GM12875 (cell line): ENCODE measurements around the gene HLA-A.

ENCODE experiments used
- H3K4me3 ChIP-seq: one replicate; pipeline ENCODE4 v1.5.1; 2011; ENCODE audit warnings: low read depth, low read length, control low read depth
- CTCF ChIP-seq: IDR thresholded peaks from 2 replicates; pipeline ENCODE4 v1.5.1; 2011; ENCODE audit warnings: low read depth, mild to moderate bottlenecking, control low read depth, inconsistent platforms, low read length, moderate library complexity, borderline replicate concordance; ENCODE audit not compliant: insufficient read depth

HLA-A gene

GRCh38 chr6:29909985-29910384, 32.3 kb upstream of the HLA-A start:
- no peak for TF ChIP-seq CTCF
- H3K4me3 ChIP-seq: no peak overlapping the region

- no peak for TF ChIP-seq CTCF
- no peak overlapping the region for H3K4me3 ChIP-seq
These were observed 29.5 kb upstream of the HLA-A start for GRCh38 chr6:29912840-29913239.

- TF ChIP-seq CTCF: no peak
- no peak overlapping the region for H3K4me3 ChIP-seq
These were observed 25.6 kb upstream of the HLA-A start for GRCh38 chr6:29916741-29917140.

GRCh38 chr6:29917857-29918256, 24.5 kb upstream of the HLA-A start:
- H3K4me3 ChIP-seq: no peak overlapping the region
- TF ChIP-seq CTCF: no peak

- H3K4me3 ChIP-seq: no peak overlapping the region
- TF ChIP-seq CTCF: no peak
These were observed 22.6 kb upstream of the HLA-A start for GRCh38 chr6:29919506-29920445.

- no peak overlapping the region for H3K4me3 ChIP-seq
- TF ChIP-seq CTCF: no peak
These were observed 18.0 kb upstream of the HLA-A start for GRCh38 chr6:29924287-29924686.

GRCh38 chr6:29924731-29925130, 17.6 kb upstream of the HLA-A start:
- TF ChIP-seq CTCF: no peak
- no peak overlapping the region for H3K4me3 ChIP-seq
